GM12878 (cell line): Measurements from ENCODE around the gene PCDHGB2. TPM values are rescaled to one million over a fixed set of nuclear protein-coding genes. Genes with fewer than 3 reads are reported as not detected.

ENCODE experiments used
- ATAC-seq: fragments of 200-7000 bp; cut with Tn5 transposase; 3 replicates; pipeline ENCODE4 v1.9.1; 2020; ENCODE audit warnings: mild to moderate bottlenecking, moderate library complexity
- BruUV-seq: library from RNA; stranded (reverse); fragments of 400-500 nt; replicated peaks from 2 replicates; lab custom pipeline; 2021; lab: Mats Ljungman, UMichigan
- CTCF ChIA-PET: fragments of 300-600 bp; sonication (Branson Sonifier 250); formaldehyde crosslinking; extraction: SDS; loops from one replicate; lab custom pipeline; 2021; ENCODE audit warnings: inconsistent platforms; lab: Yijun Ruan, JAX
- POLR2A ChIA-PET: fragments of 350-600 bp; formaldehyde crosslinking; extraction: SDS; loops from one replicate; lab custom pipeline; 2021; ENCODE audit warnings: inconsistent platforms; lab: Charles Lee
- RAD21 ChIA-PET: fragments of 300-600 bp; sonication (Branson Sonifier 250); formaldehyde crosslinking; loops from one replicate; lab custom pipeline; 2023; ENCODE audit warnings: antibody characterized with exemption; ENCODE audit not compliant: unreplicated experiment; lab: Charles Lee
- SMC1A ChIA-PET: fragments of 300-600 bp; sonication (Branson Sonifier 250); formaldehyde crosslinking; loops from one replicate; lab custom pipeline; 2023; ENCODE audit not compliant: unreplicated experiment, uncharacterized antibody; lab: Charles Lee
- DNase-seq: peaks from one replicate; pipeline ENCODE4 v3.0.0-alpha.2; 2011; ENCODE audit warnings: low read depth, low spot score
- FAIRE-seq: peaks from 3 replicates; lab custom pipeline; 2011; peaks lifted over from hg19 to GRCh38; lab: Jason Lieb, UNC
- H2AFZ ChIP-seq: 2 replicates; pipeline ENCODE4 v1.6.0; 2011; ENCODE audit warnings: low read depth, low read length, control low read depth; ENCODE audit not compliant: control insufficient read depth
- H3K27ac ChIP-seq: 2 replicates; pipeline ENCODE4 v1.5.1; 2011; ENCODE audit warnings: control low read depth; ENCODE audit not compliant: control insufficient read depth, insufficient read depth
- H3K27me3 ChIP-seq, 2 experiments: replicated peaks in 1 of 2; 2 replicates each; pipeline versions ENCODE4 v1.6.0 to v1.6.1; 2011; ENCODE audit warnings: low read length in 1 of 2; ENCODE audit not compliant: control insufficient read depth in 2 of 2, insufficient read depth in 2 of 2
- H3K36me3 ChIP-seq, 2 experiments: 2 replicates each; pipeline ENCODE4 v1.5.1; 2011; ENCODE audit warnings: low read length in 1 of 2; ENCODE audit not compliant: control insufficient read depth in 2 of 2, insufficient read depth in 2 of 2
- H3K4me1 ChIP-seq: 2 replicates; pipeline ENCODE4 v1.6.1; 2011; ENCODE audit warnings: mild to moderate bottlenecking, low read length, moderate library complexity, mixed read lengths; ENCODE audit not compliant: control insufficient read depth, insufficient read depth
- H3K4me2 ChIP-seq: 2 replicates; pipeline ENCODE4 v1.6.0; 2011; ENCODE audit warnings: control low read depth; ENCODE audit not compliant: control insufficient read depth, insufficient read depth
- H3K4me3 ChIP-seq: fragments of 200-600 bp; sonication (generic); 2 replicates; pipeline ENCODE4 v1.5.1; 2016
- H3K79me2 ChIP-seq: 2 replicates; pipeline ENCODE4 v1.6.0; 2011; ENCODE audit warnings: low read length; ENCODE audit not compliant: control insufficient read depth, insufficient read depth
- H3K9ac ChIP-seq: 2 replicates; pipeline ENCODE4 v1.8.0; 2011; ENCODE audit warnings: low read length, control low read depth, mixed read lengths; ENCODE audit not compliant: control insufficient read depth, insufficient read depth
- H3K9me3 ChIP-seq: replicated peaks from 3 replicates; pipeline ENCODE4 v1.5.1; 2011; ENCODE audit warnings: mild to moderate bottlenecking, low read length; ENCODE audit not compliant: control insufficient read depth, insufficient read depth
- H4K20me1 ChIP-seq: 2 replicates; pipeline ENCODE4 v1.6.0; 2011; ENCODE audit not compliant: control insufficient read depth, insufficient read depth
- ASH2L ChIP-seq: fragments of 300-600, 200-600 bp; sonication (generic); IDR thresholded peaks from 2 replicates; pipeline ENCODE4 v1.6.1; 2017; ENCODE audit warnings: low read depth, mild to moderate bottlenecking, borderline replicate concordance
- HCFC1 ChIP-seq: fragments of 150-350 bp; IDR thresholded peaks from 2 replicates; pipeline ENCODE4 v1.6.1; 2014; ENCODE audit warnings: low read length
- HDAC2 ChIP-seq: fragments of 200-600 bp; sonication (generic); IDR thresholded peaks from 2 replicates; pipeline ENCODE4 v1.6.1; 2017
- IKZF1 ChIP-seq: fragments of 450-650 bp; conservative IDR thresholded peaks from 2 replicates; pipeline ENCODE4 v1.6.1; 2017; ENCODE audit warnings: antibody characterized with exemption, mild to moderate bottlenecking
- JUNB ChIP-seq: IDR thresholded peaks from 2 replicates; pipeline ENCODE4 v1.6.1; 2016; ENCODE audit warnings: antibody characterized with exemption, mild to moderate bottlenecking
- JUND ChIP-seq: IDR thresholded peaks from 2 replicates; pipeline ENCODE4 v1.6.1; 2012; ENCODE audit warnings: low read depth, mild to moderate bottlenecking, low read length, improper control_type of control experiment, moderate library complexity
- KDM1A ChIP-seq: fragments of 200-600 bp; sonication (generic); IDR thresholded peaks from 2 replicates; pipeline ENCODE4 v1.6.1; 2016; ENCODE audit warnings: borderline replicate concordance
- KLF5 ChIP-seq: fragments of 450-650 bp; IDR thresholded peaks from 2 replicates; pipeline ENCODE4 v1.6.1; 2014; ENCODE audit warnings: mild to moderate bottlenecking; ENCODE audit not compliant: partially characterized antibody
- RB1 ChIP-seq: fragments of 450-650 bp; formaldehyde crosslinking; IDR thresholded peaks from 2 replicates; pipeline ENCODE4 v1.6.1; 2017; ENCODE audit warnings: mild to moderate bottlenecking, borderline replicate concordance
- RFX5 ChIP-seq: IDR thresholded peaks from 2 replicates; pipeline ENCODE4 v1.6.1; 2011; ENCODE audit warnings: low read depth, low read length, improper control_type of control experiment
- SMC3 ChIP-seq: IDR thresholded peaks from 2 replicates; pipeline ENCODE4 v1.6.1; 2011; ENCODE audit warnings: low read length, improper control_type of control experiment, borderline replicate concordance
- YBX1 ChIP-seq: fragments of 450-650 bp; IDR thresholded peaks from 2 replicates; pipeline ENCODE4 v1.6.1; 2016; ENCODE audit warnings: antibody characterized with exemption
- WGBS: methylation state at CpG from one replicate; pipeline ENCODE4 v1.1.6; 2016; ENCODE audit warnings: low lambda C conversion rate; ENCODE audit not compliant: insufficient replicate concordance, insufficient coverage; ENCODE audit errors: missing lambda C conversion rate; 5-methylcytosine and 5-hydroxymethylcytosine counted together
- in situ Hi-C: fragments of 300-500 bp; cut with MboI; formaldehyde crosslinking; loops from 9 replicates; pipeline ENCODE4 v1.14.3; 2018; ENCODE audit warnings: mixed read lengths
- intact Hi-C: fragments of 100-400 bp; cut with micrococcal nuclease; formaldehyde crosslinking; loops from one replicate; pipeline ENCODE4 v1.14.2; 2022; ENCODE audit not compliant: unreplicated experiment
- polyA plus RNA-seq, 11 experiments: library from polyadenylated mRNA; depleted of rRNA in 4 of 11; unstranded in 6 of 11; stranded (reverse) in 5 of 11; fragments of >200 nt; fragmentation: Nextera tagmentation in 4 of 11; fragmentation: Illumina TruSeq in 1 of 11; extraction: Ambion mirVana in 4 of 11; extraction: Trizol in 1 of 11; gene quantifications; 1 replicate in 1 of 11; 2 replicates in 10 of 11; pipeline versions ENCODE4 v1.2.1 to v1.2.3, GENCODE V29; 2011 to 2016; ENCODE audit warnings: inconsistent platforms in 2 of 11, missing spikeins in 2 of 11, low read depth in 1 of 11
- total RNA-seq, 4 experiments: library from RNA; depleted of rRNA in 3 of 4; stranded (reverse); fragments of >200 nt in 3 of 4; fragmentation: Illumina TruSeq in 1 of 4; extraction: Trizol in 1 of 4; gene quantifications; 2 replicates each; pipeline versions ENCODE4 v1.2.1 to v1.2.3, GENCODE V29; 2013 to 2021
- TF ChIP-seq, protein P1 (sequence below): fragments of 450-650 bp; IDR thresholded peaks from 2 replicates; pipeline ENCODE4 v1.6.1; 2017; ENCODE audit warnings: low read depth, mild to moderate bottlenecking, moderate library complexity
- TF ChIP-seq, protein P2 (sequence below): IDR thresholded peaks from 2 replicates; pipeline ENCODE4 v1.6.1; 2012; ENCODE audit warnings: mild to moderate bottlenecking, low read depth, low read length
- TF ChIP-seq, protein P3 (sequence below): IDR thresholded peaks from 2 replicates; pipeline ENCODE4 v1.6.1; 2011; ENCODE audit warnings: mild to moderate bottlenecking, low read depth, low read length, moderate library complexity; ENCODE audit not compliant: insufficient replicate concordance
- TF ChIP-seq, protein P4 (sequence below): IDR thresholded peaks from 2 replicates; pipeline ENCODE4 v1.6.1; 2012; ENCODE audit warnings: low read depth, low read length, improper control_type of control experiment
- TF ChIP-seq, protein P5 (sequence below): fragments of 150-350 bp; IDR thresholded peaks from 2 replicates; pipeline ENCODE4 v1.6.1; 2014; ENCODE audit warnings: mild to moderate bottlenecking, low read depth, low read length

Gene PCDHGB2
- total and polyA plus RNA-seq, 10 of the 15 experiments (the other 5 are each of a cell fraction or from before 2014, with no cell fraction given), result 0.06 to 0.38 (median 0.19) TPM; not detected in 2

DNA sequence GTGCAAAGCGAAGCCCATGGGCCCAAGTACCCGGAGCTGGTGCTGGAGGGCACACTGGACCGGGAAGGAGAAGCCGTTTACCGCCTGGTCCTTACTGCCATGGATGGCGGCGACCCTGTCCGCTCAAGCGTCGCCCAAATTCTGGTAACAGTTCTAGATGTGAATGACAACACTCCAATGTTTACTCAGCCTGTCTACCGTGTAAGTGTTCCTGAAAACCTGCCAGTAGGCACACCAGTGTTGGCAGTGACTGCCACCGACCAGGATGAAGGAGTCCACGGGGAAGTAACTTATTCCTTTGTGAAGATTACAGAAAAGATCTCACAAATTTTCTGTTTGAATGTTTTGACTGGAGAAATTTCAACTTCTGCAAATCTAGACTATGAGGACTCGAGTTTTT is 14.8 kb downstream of the PCDHGB2 start:
- intact Hi-C loops, result no loop called here
- H3K4me2 ChIP-seq, result no peak overlapping the region
- no peak overlapping the region for H3K9ac ChIP-seq
- ChIA-PET CTCF (interaction anchor here (0.9 to 1.3 kb wide), 3 partner anchors 46 to 189 kb away, joined by 3 to 6 read pairs (median 3); partner anchors contain the start of gene PCDHGA11), RAD21 (no interaction called here), SMC1A (interaction anchor here (0.8 kb wide), 1 partner anchor 22 kb away, joined by 5 read pairs; no protein-coding TSS in a partner anchor), POLR2A (no interaction called here)
- no peak for DNase-seq
- H3K79me2 ChIP-seq, result no peaks in the 10 kb centered on the region
- in situ Hi-C loops, result no loop called here
- peaks cover 17% of the 10 kb centered on the region; the same call in 2 of the 3 replicates for H3K9me3 ChIP-seq
- H3K36me3 ChIP-seq, result no peaks in the 10 kb centered on the region
- no peak overlapping the region for H3K27ac ChIP-seq
- no peak for FAIRE-seq
- no peak for ATAC-seq
- H4K20me1 ChIP-seq, result no peaks in the 10 kb centered on the region
- no TSS peak for BruUV-seq
- WGBS, result 93% methylated on average over 14 of the region's 14 CpGs
- no peaks in the 10 kb centered on the region for H3K27me3 ChIP-seq
- no peaks in the 10 kb centered on the region for H3K4me1 ChIP-seq
- H3K4me3 ChIP-seq, result no peak overlapping the region
- no peak overlapping the region for H2AFZ ChIP-seq
- TF ChIP-seq, protein P1, sequence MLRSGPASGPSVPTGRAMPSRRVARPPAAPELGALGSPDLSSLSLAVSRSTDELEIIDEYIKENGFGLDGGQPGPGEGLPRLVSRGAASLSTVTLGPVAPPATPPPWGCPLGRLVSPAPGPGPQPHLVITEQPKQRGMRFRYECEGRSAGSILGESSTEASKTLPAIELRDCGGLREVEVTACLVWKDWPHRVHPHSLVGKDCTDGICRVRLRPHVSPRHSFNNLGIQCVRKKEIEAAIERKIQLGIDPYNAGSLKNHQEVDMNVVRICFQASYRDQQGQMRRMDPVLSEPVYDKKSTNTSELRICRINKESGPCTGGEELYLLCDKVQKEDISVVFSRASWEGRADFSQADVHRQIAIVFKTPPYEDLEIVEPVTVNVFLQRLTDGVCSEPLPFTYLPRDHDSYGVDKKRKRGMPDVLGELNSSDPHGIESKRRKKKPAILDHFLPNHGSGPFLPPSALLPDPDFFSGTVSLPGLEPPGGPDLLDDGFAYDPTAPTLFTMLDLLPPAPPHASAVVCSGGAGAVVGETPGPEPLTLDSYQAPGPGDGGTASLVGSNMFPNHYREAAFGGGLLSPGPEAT, result no peak
- TF ChIP-seq YBX1 (no peak), JUNB (no peak), SMC3 (no peak), ASH2L (no peak), RFX5 (no peak), JUND (no peak), IKZF1 (no peak), RB1 (no peak), KLF5 (no peak), KDM1A (no peak), HDAC2 (no peak), HCFC1 (no peak)
- TF ChIP-seq, protein P2, sequence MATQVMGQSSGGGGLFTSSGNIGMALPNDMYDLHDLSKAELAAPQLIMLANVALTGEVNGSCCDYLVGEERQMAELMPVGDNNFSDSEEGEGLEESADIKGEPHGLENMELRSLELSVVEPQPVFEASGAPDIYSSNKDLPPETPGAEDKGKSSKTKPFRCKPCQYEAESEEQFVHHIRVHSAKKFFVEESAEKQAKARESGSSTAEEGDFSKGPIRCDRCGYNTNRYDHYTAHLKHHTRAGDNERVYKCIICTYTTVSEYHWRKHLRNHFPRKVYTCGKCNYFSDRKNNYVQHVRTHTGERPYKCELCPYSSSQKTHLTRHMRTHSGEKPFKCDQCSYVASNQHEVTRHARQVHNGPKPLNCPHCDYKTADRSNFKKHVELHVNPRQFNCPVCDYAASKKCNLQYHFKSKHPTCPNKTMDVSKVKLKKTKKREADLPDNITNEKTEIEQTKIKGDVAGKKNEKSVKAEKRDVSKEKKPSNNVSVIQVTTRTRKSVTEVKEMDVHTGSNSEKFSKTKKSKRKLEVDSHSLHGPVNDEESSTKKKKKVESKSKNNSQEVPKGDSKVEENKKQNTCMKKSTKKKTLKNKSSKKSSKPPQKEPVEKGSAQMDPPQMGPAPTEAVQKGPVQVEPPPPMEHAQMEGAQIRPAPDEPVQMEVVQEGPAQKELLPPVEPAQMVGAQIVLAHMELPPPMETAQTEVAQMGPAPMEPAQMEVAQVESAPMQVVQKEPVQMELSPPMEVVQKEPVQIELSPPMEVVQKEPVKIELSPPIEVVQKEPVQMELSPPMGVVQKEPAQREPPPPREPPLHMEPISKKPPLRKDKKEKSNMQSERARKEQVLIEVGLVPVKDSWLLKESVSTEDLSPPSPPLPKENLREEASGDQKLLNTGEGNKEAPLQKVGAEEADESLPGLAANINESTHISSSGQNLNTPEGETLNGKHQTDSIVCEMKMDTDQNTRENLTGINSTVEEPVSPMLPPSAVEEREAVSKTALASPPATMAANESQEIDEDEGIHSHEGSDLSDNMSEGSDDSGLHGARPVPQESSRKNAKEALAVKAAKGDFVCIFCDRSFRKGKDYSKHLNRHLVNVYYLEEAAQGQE, result no peak
- TF ChIP-seq, protein P3, sequence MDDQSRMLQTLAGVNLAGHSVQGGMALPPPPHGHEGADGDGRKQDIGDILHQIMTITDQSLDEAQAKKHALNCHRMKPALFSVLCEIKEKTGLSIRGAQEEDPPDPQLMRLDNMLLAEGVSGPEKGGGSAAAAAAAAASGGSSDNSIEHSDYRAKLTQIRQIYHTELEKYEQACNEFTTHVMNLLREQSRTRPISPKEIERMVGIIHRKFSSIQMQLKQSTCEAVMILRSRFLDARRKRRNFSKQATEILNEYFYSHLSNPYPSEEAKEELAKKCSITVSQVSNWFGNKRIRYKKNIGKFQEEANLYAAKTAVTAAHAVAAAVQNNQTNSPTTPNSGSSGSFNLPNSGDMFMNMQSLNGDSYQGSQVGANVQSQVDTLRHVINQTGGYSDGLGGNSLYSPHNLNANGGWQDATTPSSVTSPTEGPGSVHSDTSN, result no peak
- TF ChIP-seq, protein P4, sequence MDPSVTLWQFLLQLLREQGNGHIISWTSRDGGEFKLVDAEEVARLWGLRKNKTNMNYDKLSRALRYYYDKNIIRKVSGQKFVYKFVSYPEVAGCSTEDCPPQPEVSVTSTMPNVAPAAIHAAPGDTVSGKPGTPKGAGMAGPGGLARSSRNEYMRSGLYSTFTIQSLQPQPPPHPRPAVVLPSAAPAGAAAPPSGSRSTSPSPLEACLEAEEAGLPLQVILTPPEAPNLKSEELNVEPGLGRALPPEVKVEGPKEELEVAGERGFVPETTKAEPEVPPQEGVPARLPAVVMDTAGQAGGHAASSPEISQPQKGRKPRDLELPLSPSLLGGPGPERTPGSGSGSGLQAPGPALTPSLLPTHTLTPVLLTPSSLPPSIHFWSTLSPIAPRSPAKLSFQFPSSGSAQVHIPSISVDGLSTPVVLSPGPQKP, result no peak
- TF ChIP-seq, protein P5, sequence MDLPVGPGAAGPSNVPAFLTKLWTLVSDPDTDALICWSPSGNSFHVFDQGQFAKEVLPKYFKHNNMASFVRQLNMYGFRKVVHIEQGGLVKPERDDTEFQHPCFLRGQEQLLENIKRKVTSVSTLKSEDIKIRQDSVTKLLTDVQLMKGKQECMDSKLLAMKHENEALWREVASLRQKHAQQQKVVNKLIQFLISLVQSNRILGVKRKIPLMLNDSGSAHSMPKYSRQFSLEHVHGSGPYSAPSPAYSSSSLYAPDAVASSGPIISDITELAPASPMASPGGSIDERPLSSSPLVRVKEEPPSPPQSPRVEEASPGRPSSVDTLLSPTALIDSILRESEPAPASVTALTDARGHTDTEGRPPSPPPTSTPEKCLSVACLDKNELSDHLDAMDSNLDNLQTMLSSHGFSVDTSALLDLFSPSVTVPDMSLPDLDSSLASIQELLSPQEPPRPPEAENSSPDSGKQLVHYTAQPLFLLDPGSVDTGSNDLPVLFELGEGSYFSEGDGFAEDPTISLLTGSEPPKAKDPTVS, result no peak
